Measurements from ENCODE around the gene IDH1.
A peak's percentile ranks its signal among the peaks of the same experiment; 100 is the strongest.

IDH1 gene

GRCh38 chr2:208254871-208255556, at the start of gene IDH1:
TSS of gene IDH1 (minus strand) at chr2:208255071. CDS start at chr2:208251551, 3,520 bp downstream.
- TF ChIP-seq, protein P1, sequence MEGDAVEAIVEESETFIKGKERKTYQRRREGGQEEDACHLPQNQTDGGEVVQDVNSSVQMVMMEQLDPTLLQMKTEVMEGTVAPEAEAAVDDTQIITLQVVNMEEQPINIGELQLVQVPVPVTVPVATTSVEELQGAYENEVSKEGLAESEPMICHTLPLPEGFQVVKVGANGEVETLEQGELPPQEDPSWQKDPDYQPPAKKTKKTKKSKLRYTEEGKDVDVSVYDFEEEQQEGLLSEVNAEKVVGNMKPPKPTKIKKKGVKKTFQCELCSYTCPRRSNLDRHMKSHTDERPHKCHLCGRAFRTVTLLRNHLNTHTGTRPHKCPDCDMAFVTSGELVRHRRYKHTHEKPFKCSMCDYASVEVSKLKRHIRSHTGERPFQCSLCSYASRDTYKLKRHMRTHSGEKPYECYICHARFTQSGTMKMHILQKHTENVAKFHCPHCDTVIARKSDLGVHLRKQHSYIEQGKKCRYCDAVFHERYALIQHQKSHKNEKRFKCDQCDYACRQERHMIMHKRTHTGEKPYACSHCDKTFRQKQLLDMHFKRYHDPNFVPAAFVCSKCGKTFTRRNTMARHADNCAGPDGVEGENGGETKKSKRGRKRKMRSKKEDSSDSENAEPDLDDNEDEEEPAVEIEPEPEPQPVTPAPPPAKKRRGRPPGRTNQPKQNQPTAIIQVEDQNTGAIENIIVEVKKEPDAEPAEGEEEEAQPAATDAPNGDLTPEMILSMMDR (IDR thresholded peaks at IDR 0.05; ENCODE audit: borderline replicate concordance, insufficient read depth, low read depth, low read length): peak; percentile 57
- peak within 1 kb of the TSS; percentile 57 for H3K4me3 ChIP-seq (ENCODE audit: low read depth, low read length)

DNA sequence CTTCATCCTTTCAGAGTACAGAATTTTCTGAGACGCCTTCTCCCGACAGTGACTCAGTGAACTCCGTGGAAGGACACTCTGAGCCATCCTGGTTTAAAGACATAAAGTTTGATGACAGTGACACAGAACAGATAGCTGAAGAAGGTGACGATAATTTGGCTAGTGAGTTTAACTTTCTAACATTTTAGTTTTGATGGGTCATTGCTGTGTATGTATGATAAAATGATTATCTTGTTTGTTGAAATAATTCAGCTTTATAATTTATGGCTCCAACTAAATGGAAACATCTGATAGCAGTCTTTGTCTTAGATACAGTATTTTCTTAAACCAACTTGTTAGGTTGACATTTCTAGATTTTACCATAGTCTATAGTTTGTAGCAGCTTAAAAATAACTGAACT, 49.3 kb upstream of the IDH1 start:
- no peak overlapping the region for H3K4me3 ChIP-seq (ENCODE audit: low read depth, low read length)
- TF ChIP-seq, protein P1 (IDR thresholded peaks at IDR 0.05; ENCODE audit: borderline replicate concordance, insufficient read depth, low read depth, low read length): no peak

GRCh38 chr2:208300847-208301618, 46.2 kb upstream of the IDH1 start:
- H3K4me3 ChIP-seq (ENCODE audit: low read depth, low read length): no peak overlapping the region
- TF ChIP-seq, protein P1 (IDR thresholded peaks at IDR 0.05; ENCODE audit: borderline replicate concordance, insufficient read depth, low read depth, low read length): no peak

GRCh38 chr2:208297961-208298360, 43.1 kb upstream of the IDH1 start:
- no peak overlapping the region for H3K4me3 ChIP-seq (ENCODE audit: low read depth, low read length)
- TF ChIP-seq, protein P1 (IDR thresholded peaks at IDR 0.05; ENCODE audit: borderline replicate concordance, insufficient read depth, low read depth, low read length): no peak

DNA sequence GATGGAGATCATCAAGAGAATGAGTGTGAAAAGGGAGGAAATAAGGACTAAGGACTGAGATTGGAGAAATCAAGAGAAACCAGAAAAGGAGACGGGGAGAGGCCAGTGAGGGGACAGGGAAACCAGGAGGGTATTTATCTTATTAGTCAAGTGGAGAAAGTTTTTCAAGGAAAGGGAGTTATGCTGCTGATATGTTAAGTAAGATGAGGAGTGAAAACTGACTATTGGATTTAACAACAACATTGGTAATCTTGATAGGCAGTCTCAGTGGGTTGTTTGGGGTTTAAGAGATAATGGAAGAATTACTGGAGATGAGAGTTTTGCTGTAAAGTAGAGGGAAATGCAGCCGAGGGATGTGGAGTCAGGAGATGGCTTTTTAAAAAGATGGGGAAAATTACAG, 41.7 kb upstream of the IDH1 start:
- no peak overlapping the region for H3K4me3 ChIP-seq (ENCODE audit: low read depth, low read length)
- TF ChIP-seq, protein P1 (IDR thresholded peaks at IDR 0.05; ENCODE audit: borderline replicate concordance, insufficient read depth, low read depth, low read length): no peak

DNA sequence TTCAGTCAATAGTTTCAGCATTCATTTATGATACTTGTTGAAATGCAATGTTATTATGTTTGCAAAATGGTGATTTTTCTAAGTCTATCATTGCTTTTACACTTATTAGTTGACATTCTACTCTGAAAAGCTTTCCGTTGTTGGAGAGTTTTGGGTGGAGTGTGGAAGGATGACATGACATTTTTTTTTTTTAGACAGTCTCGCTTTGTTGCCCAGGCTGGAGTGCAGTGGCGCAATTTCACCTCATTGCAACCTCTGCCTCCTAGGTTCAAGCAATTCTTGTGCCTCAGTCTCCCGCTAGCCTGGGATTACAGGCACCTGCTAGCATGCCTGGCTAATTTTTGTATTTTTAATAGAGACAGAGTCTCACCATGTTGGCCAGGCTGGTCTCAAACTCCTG, 41.0 kb upstream of the IDH1 start:
- TF ChIP-seq, protein P1 (IDR thresholded peaks at IDR 0.05; ENCODE audit: borderline replicate concordance, insufficient read depth, low read depth, low read length): no peak
- H3K4me3 ChIP-seq (ENCODE audit: low read depth, low read length): no peak overlapping the region

Measured in GM12875 (cell line).